GM12875 (cell line): Measurements from ENCODE around the gene LRP1B.

Experiments
- H3K4me3 ChIP-seq: one replicate; pipeline ENCODE4 v1.5.1; 2011; ENCODE audit warnings: low read depth, low read length, control low read depth
- TF ChIP-seq, protein P1 (sequence below): IDR thresholded peaks from 2 replicates; pipeline ENCODE4 v1.5.1; 2011; ENCODE audit warnings: low read depth, mild to moderate bottlenecking, control low read depth, inconsistent platforms, low read length, moderate library complexity, borderline replicate concordance; ENCODE audit not compliant: insufficient read depth

Gene LRP1B

GRCh38 chr2:141301551-141301950 is 829.3 kb downstream of the LRP1B start:
- H3K4me3 ChIP-seq: no peak overlapping the region
- TF ChIP-seq, protein P1, sequence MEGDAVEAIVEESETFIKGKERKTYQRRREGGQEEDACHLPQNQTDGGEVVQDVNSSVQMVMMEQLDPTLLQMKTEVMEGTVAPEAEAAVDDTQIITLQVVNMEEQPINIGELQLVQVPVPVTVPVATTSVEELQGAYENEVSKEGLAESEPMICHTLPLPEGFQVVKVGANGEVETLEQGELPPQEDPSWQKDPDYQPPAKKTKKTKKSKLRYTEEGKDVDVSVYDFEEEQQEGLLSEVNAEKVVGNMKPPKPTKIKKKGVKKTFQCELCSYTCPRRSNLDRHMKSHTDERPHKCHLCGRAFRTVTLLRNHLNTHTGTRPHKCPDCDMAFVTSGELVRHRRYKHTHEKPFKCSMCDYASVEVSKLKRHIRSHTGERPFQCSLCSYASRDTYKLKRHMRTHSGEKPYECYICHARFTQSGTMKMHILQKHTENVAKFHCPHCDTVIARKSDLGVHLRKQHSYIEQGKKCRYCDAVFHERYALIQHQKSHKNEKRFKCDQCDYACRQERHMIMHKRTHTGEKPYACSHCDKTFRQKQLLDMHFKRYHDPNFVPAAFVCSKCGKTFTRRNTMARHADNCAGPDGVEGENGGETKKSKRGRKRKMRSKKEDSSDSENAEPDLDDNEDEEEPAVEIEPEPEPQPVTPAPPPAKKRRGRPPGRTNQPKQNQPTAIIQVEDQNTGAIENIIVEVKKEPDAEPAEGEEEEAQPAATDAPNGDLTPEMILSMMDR: no peak

DNA sequence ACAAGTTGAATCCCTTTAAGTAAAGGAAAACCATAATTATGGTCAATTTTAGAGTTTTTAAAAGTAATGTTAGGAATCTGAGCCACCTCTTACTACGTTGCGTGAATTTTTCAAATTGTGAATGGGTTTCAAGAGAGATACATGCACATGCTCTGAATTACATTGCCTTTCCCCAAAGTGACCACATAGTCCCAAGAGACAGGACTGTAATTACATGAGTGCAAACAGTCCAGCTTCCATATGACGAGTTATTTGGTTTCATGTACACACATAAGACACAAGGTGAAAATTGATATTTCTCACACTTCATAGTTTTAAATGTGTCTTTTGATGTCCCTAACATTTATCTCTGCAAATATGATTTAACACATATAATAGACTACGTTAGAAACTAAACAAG is 850.8 kb downstream of the LRP1B start:
- TF ChIP-seq, protein P1: no peak
- no peak overlapping the region for H3K4me3 ChIP-seq

GRCh38 chr2:141271346-141271745 is 859.5 kb downstream of the LRP1B start:
- no peak overlapping the region for H3K4me3 ChIP-seq
- TF ChIP-seq, protein P1: no peak

DNA sequence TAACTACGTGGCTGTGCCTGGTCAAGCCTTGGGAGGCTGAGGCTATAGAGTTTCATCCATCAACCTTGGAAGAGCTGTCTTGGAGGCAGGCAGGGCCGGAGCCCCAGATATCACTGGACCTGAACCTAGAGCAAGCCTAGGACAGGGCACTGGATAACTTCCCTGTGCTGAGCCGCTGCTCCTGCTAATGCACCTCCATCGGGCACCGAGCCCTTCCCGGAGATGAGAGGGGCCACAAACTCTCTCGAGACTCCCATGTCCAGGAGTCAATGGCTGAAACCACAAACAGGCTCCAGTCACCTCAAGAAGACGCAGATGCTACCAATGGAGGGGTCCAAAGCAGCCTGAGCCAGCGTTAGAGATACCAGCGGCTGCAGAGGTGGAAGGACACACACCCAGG is 866.0 kb downstream of the LRP1B start:
- TF ChIP-seq, protein P1: no peak
- no peak overlapping the region for H3K4me3 ChIP-seq

- H3K4me3 ChIP-seq: no peak overlapping the region
Observed at GRCh38 chr2:141260911-141261310, 869.9 kb downstream of the LRP1B start.

DNA sequence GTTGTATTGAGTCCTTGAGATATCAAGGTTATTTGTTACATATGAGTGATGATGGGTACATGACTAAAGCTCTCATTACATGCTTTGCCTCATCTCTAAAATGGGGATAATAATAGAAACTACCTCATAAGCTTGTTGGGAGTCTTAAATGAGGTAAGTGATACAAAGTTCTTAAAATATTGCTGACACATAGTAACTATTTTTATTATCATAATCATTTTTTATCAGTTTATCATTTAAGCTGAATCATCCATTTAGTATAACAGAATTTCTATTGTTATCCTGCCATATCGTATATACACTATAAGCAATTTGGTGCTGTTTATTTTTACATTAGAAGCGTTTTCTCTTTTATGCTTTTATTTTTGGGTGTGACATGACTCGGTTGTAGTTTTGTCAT is 871.1 kb downstream of the LRP1B start:
- TF ChIP-seq, protein P1: no peak

More at GRCh38 chr2:141260911-141261310, 869.9 kb downstream of the LRP1B start:
- TF ChIP-seq, protein P1: no peak

DNA sequence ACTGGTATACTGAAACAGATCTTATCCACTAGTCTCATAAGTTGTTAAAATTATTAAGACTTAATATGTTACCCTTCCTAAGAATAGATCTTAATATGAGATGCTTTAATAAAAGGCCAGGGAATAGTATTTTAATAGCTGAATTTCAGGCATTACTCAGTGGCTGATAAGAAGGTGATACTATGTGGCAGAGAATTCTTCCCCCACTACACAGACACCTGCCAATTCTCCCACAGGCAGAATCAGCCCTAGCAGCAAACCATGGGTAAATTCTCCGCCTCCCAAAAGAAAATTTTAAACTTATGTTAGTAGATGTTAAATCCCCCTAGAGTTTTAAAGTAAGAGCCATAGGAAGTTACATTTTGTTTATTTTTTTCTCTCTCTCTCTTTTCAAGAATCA is 888.8 kb downstream of the LRP1B start:
- TF ChIP-seq, protein P1: no peak

More for the DNA sequence above, 871.1 kb downstream of the LRP1B start:
- no peak overlapping the region for H3K4me3 ChIP-seq

More for the DNA sequence above, 888.8 kb downstream of the LRP1B start:
- H3K4me3 ChIP-seq: no peak overlapping the region
